ENCODE results near the gene KAT2A.
"Not testable (repeated sequence)": the region's sequence is repeated elsewhere in the genome, so short reads cannot be mapped to it uniquely, and the experiment has no call there.

KAT2A gene

GRCh38 chr17:42140690-42141089, 19.5 kb upstream of the KAT2A start:
- not testable (repeated sequence) for H3K9ac ChIP-seq (ENCODE audit: low read length); DNase-seq; H3K18ac ChIP-seq (ENCODE audit: low read length); H2AK5ac ChIP-seq (ENCODE audit: low read length); H2BK120ac ChIP-seq (ENCODE audit: low read depth, low read length); H3K27me3 ChIP-seq (ENCODE audit: insufficient read depth, low read length, poor library complexity); H3K4me3 ChIP-seq (ENCODE audit: low read length); H3K4me1 ChIP-seq (ENCODE audit: control insufficient read depth, low read depth, low read length); H3K56ac ChIP-seq (ENCODE audit: low read length); H3K4ac ChIP-seq (ENCODE audit: low read depth, low read length); H3K36me3 ChIP-seq (ENCODE audit: control insufficient read depth, insufficient read depth, low read length); H3K23ac ChIP-seq (ENCODE audit: low read length); H3K27ac ChIP-seq (ENCODE audit: low read depth, low read length); H2BK15ac ChIP-seq (replicated peaks; ENCODE audit: low read depth); H2BK5ac ChIP-seq (ENCODE audit: low read length); H4K5ac ChIP-seq (ENCODE audit: low read length); H3K4me2 ChIP-seq (ENCODE audit: low read length); H4K8ac ChIP-seq (ENCODE audit: low read depth, low read length)
- Histone ChIP-seq H3K79me1 (ENCODE audit: low read length) (peaks cover 32% of the 10 kb centered on the region), H3K79me2 (ENCODE audit: control insufficient read depth, insufficient read depth, low read length) (peaks cover 34% of the 10 kb centered on the region)
- WGBS (ENCODE audit: extremely low coverage, insufficient coverage, low lambda C conversion rate) = no CpG with 5 or more reads among the region's 7 CpGs

- no peak overlapping the region for H4K5ac ChIP-seq (ENCODE audit: low read length)
- no peak overlapping the region for H2BK120ac ChIP-seq (ENCODE audit: low read depth, low read length)
- no peak overlapping the region for H3K4me3 ChIP-seq (ENCODE audit: low read length)
- DNase-seq = no peak
- H3K23ac ChIP-seq (ENCODE audit: low read length) = no peak overlapping the region
- H3K79me2 ChIP-seq (ENCODE audit: control insufficient read depth, insufficient read depth, low read length) = peaks cover 35% of the 10 kb centered on the region
- H3K56ac ChIP-seq (ENCODE audit: low read length) = no peak overlapping the region
- peaks cover 4% of the 10 kb centered on the region for H3K36me3 ChIP-seq (ENCODE audit: control insufficient read depth, insufficient read depth, low read length)
- H3K18ac ChIP-seq (ENCODE audit: low read length) = no peak overlapping the region
- no CpG with 5 or more reads among the region's 7 CpGs for WGBS (ENCODE audit: extremely low coverage, insufficient coverage, low lambda C conversion rate)
- H3K27me3 ChIP-seq (ENCODE audit: insufficient read depth, low read length, poor library complexity) = no peaks in the 10 kb centered on the region
- H3K9ac ChIP-seq (ENCODE audit: low read length) = no peak overlapping the region
- no peak overlapping the region for H3K4me2 ChIP-seq (ENCODE audit: low read length)
- H2AK5ac ChIP-seq (ENCODE audit: low read length) = no peak overlapping the region
- peaks cover 35% of the 10 kb centered on the region for H3K79me1 ChIP-seq (ENCODE audit: low read length)
- H2BK5ac ChIP-seq (ENCODE audit: low read length) = no peak overlapping the region
- no peak overlapping the region for H4K8ac ChIP-seq (ENCODE audit: low read depth, low read length)
- H2BK15ac ChIP-seq (replicated peaks; ENCODE audit: low read depth) = no peak overlapping the region
- H3K4ac ChIP-seq (ENCODE audit: low read depth, low read length) = no peak overlapping the region
- no peak overlapping the region for H3K27ac ChIP-seq (ENCODE audit: low read depth, low read length)
- peaks cover 6% of the 10 kb centered on the region for H3K4me1 ChIP-seq (ENCODE audit: control insufficient read depth, low read depth, low read length)
These were observed 17.8 kb upstream of the KAT2A start for GRCh38 chr17:42138749-42139492.

- no peak for DNase-seq
- H3K4me2 ChIP-seq (ENCODE audit: low read length) = no peak overlapping the region
- H3K27me3 ChIP-seq (ENCODE audit: insufficient read depth, low read length, poor library complexity) = no peaks in the 10 kb centered on the region
- peaks cover 6% of the 10 kb centered on the region for H3K4me1 ChIP-seq (ENCODE audit: control insufficient read depth, low read depth, low read length)
- no peak overlapping the region for H2BK5ac ChIP-seq (ENCODE audit: low read length)
- no peak overlapping the region for H3K56ac ChIP-seq (ENCODE audit: low read length)
- H2BK15ac ChIP-seq (replicated peaks; ENCODE audit: low read depth) = no peak overlapping the region
- H3K4ac ChIP-seq (ENCODE audit: low read depth, low read length) = no peak overlapping the region
- H3K4me3 ChIP-seq (ENCODE audit: low read length) = no peak overlapping the region
- no peak overlapping the region for H3K27ac ChIP-seq (ENCODE audit: low read depth, low read length)
- peaks cover 32% of the 10 kb centered on the region for H3K79me2 ChIP-seq (ENCODE audit: control insufficient read depth, insufficient read depth, low read length)
- no CpG with 5 or more reads among the region's 3 CpGs for WGBS (ENCODE audit: extremely low coverage, insufficient coverage, low lambda C conversion rate)
- H3K9ac ChIP-seq (ENCODE audit: low read length) = no peak overlapping the region
- no peak overlapping the region for H4K5ac ChIP-seq (ENCODE audit: low read length)
- no peak overlapping the region for H3K23ac ChIP-seq (ENCODE audit: low read length)
- H2BK120ac ChIP-seq (ENCODE audit: low read depth, low read length) = no peak overlapping the region
- no peaks in the 10 kb centered on the region for H3K36me3 ChIP-seq (ENCODE audit: control insufficient read depth, insufficient read depth, low read length)
- H4K8ac ChIP-seq (ENCODE audit: low read depth, low read length) = no peak overlapping the region
- no peak overlapping the region for H2AK5ac ChIP-seq (ENCODE audit: low read length)
- no peak overlapping the region for H3K18ac ChIP-seq (ENCODE audit: low read length)
- peaks cover 41% of the 10 kb centered on the region for H3K79me1 ChIP-seq (ENCODE audit: low read length)
These were observed 15.5 kb upstream of the KAT2A start for GRCh38 chr17:42136654-42137051.

GRCh38 chr17:42135664-42136653, 14.8 kb upstream of the KAT2A start:
- Histone ChIP-seq H2BK15ac (replicated peaks; ENCODE audit: low read depth) (no peak overlapping the region), H2AK5ac (ENCODE audit: low read length) (no peak overlapping the region), H3K79me1 (ENCODE audit: low read length) (peaks cover 38% of the 10 kb centered on the region), H3K9ac (ENCODE audit: low read length) (no peak overlapping the region), H3K56ac (ENCODE audit: low read length) (no peak overlapping the region), H3K4ac (ENCODE audit: low read depth, low read length) (no peak overlapping the region), H4K5ac (ENCODE audit: low read length) (no peak overlapping the region), H3K27me3 (ENCODE audit: insufficient read depth, low read length, poor library complexity) (no peaks in the 10 kb centered on the region), H2BK120ac (ENCODE audit: low read depth, low read length) (no peak overlapping the region), H3K4me1 (ENCODE audit: control insufficient read depth, low read depth, low read length) (peaks cover 6% of the 10 kb centered on the region), H3K18ac (ENCODE audit: low read length) (no peak overlapping the region), H3K79me2 (ENCODE audit: control insufficient read depth, insufficient read depth, low read length) (peaks cover 28% of the 10 kb centered on the region), H3K36me3 (ENCODE audit: control insufficient read depth, insufficient read depth, low read length) (no peaks in the 10 kb centered on the region), H2BK5ac (ENCODE audit: low read length) (no peak overlapping the region), H3K23ac (ENCODE audit: low read length) (no peak overlapping the region), H3K4me2 (ENCODE audit: low read length) (no peak overlapping the region), H4K8ac (ENCODE audit: low read depth, low read length) (no peak overlapping the region), H3K4me3 (ENCODE audit: low read length) (no peak overlapping the region), H3K27ac (ENCODE audit: low read depth, low read length) (no peak overlapping the region)
- WGBS (ENCODE audit: extremely low coverage, insufficient coverage, low lambda C conversion rate) = no CpG with 5 or more reads among the region's 15 CpGs
- peak; percentile 74 for DNase-seq

GRCh38 chr17:42135151-42135550, 14.0 kb upstream of the KAT2A start:
- Histone ChIP-seq H3K4ac (ENCODE audit: low read depth, low read length) (no peak overlapping the region), H2AK5ac (ENCODE audit: low read length) (no peak overlapping the region), H3K79me1 (ENCODE audit: low read length) (peaks cover 38% of the 10 kb centered on the region), H3K4me3 (ENCODE audit: low read length) (no peak overlapping the region), H3K4me1 (ENCODE audit: control insufficient read depth, low read depth, low read length) (peaks cover 6% of the 10 kb centered on the region), H3K79me2 (ENCODE audit: control insufficient read depth, insufficient read depth, low read length) (peaks cover 28% of the 10 kb centered on the region), H3K27me3 (ENCODE audit: insufficient read depth, low read length, poor library complexity) (no peaks in the 10 kb centered on the region), H3K27ac (ENCODE audit: low read depth, low read length) (no peak overlapping the region), H2BK15ac (replicated peaks; ENCODE audit: low read depth) (no peak overlapping the region), H3K4me2 (ENCODE audit: low read length) (no peak overlapping the region), H3K56ac (ENCODE audit: low read length) (no peak overlapping the region), H3K9ac (ENCODE audit: low read length) (no peak overlapping the region), H2BK5ac (ENCODE audit: low read length) (no peak overlapping the region), H4K5ac (ENCODE audit: low read length) (no peak overlapping the region), H4K8ac (ENCODE audit: low read depth, low read length) (no peak overlapping the region), H2BK120ac (ENCODE audit: low read depth, low read length) (no peak overlapping the region), H3K18ac (ENCODE audit: low read length) (no peak overlapping the region), H3K23ac (ENCODE audit: low read length) (no peak overlapping the region), H3K36me3 (ENCODE audit: control insufficient read depth, insufficient read depth, low read length) (no peaks in the 10 kb centered on the region)
- no CpG with 5 or more reads among the region's 6 CpGs for WGBS (ENCODE audit: extremely low coverage, insufficient coverage, low lambda C conversion rate)
- no peak for DNase-seq
